Adrenal gland (tissue), 12 donors: ENCODE measurements around the gene SH3RF1. TPM values are rescaled to one million over a fixed set of nuclear protein-coding genes. Genes with fewer than 3 reads are reported as not detected.

Experiments used
- DNase-seq, 7 donors: peaks; one replicate each; pipeline ENCODE4 v3.0.0-alpha.2; 2019 to 2020
- H3K27ac ChIP-seq, 5 donors: fragments of 200-600 bp; sonication (generic) in 4 of 5; 1 replicate in 3 of 5; 2 replicates in 2 of 5; pipeline versions ENCODE4 v1.5.1 to v1.8.0; 2016 to 2020; ENCODE audit warnings: mild to moderate bottlenecking in 1 of 5
- H3K27me3 ChIP-seq: fragments of 200-600 bp; 2 replicates; pipeline ENCODE4 v1.8.0; 2021
- H3K36me3 ChIP-seq, 2 donors: fragments of 200-600 bp; replicated peaks in 1 of 2; 1 replicate in 1 of 2; 2 replicates in 1 of 2; pipeline versions ENCODE4 v1.5.1 to v1.8.0; 2018 to 2022
- H3K4me1 ChIP-seq, 2 donors: fragments of 200-600 bp; replicated peaks in 1 of 2; 1 replicate in 1 of 2; 2 replicates in 1 of 2; pipeline versions ENCODE4 v1.5.1 to v1.8.0; 2018 to 2021
- H3K4me3 ChIP-seq, 4 donors: fragments of 200-600 bp; sonication (generic) in 3 of 4; one replicate each; pipeline ENCODE4 v1.5.1; 2016 to 2018
- H3K9me3 ChIP-seq, 3 donors: fragments of 200-600 bp; sonication (generic) in 1 of 3; replicated peaks in 1 of 3; 1 replicate in 2 of 3; 2 replicates in 1 of 3; pipeline versions ENCODE4 v1.5.1 to v1.8.0; 2016 to 2021
- CTCF ChIP-seq, 6 experiments: fragments of 450-650 bp in 4 of 6; fragments of 200-600 bp in 2 of 6; sonication (generic) in 1 of 6; IDR thresholded peaks; 1 replicate in 5 of 6; 2 replicates in 1 of 6; pipeline versions ENCODE4 v1.5.1 to v1.8.0; 2016 to 2021; ENCODE audit warnings: antibody characterized with exemption in 6 of 6, mild to moderate bottlenecking in 2 of 6, moderate library complexity in 1 of 6
- POLR2A ChIP-seq, 2 donors: fragments of 450-650 bp; IDR thresholded peaks; one replicate each; pipeline ENCODE4 v1.6.1; 2017; ENCODE audit warnings: antibody characterized with exemption in 2 of 2, mild to moderate bottlenecking in 2 of 2, moderate library complexity in 1 of 2
- WGBS, 4 donors: extraction: QIAGEN DNeasy Blood & Tissue Kit in 2 of 4; methylation state at CpG; one replicate each; pipeline versions ENCODE4 v1.1.5 to v1.1.7; 2013 to 2017; 5-methylcytosine and 5-hydroxymethylcytosine counted together
- intact Hi-C, 2 donors: fragments of 100-400 bp; cut with DNase I; formaldehyde crosslinking; loops; one replicate each; pipeline versions ENCODE4 v1.14.1 to v1.15.0; 2022 to 2023
- polyA plus RNA-seq, 3 donors: library from polyadenylated mRNA; stranded (reverse); fragments of 200-250 nt in 2 of 3; fragments of 350-450 nt in 1 of 3; fragmentation: Illumina TruSeq in 1 of 3; extraction: RNeasy Lipid Tissue Mini Kit (QIAGEN cat#74804) in 1 of 3; gene quantifications; one replicate each; pipeline ENCODE4 v1.2.3, GENCODE V29; 2013 to 2014
- total RNA-seq, 9 donors: library from RNA; depleted of rRNA in 4 of 9; stranded (reverse); fragments of >200 nt in 4 of 9; fragments of 120-200 nt in 1 of 9; fragmentation: NEBNext Ultra II Directional in 1 of 9; extraction: Animal tissue kit (Norgen Biotek cat#: 25700) in 1 of 9; gene quantifications; one replicate each; pipeline versions ENCODE4 v1.1.0 to v1.2.4, GENCODE V29; 2013 to 2023
- donor health status: healthy with polysubstance abuse.
- donor health status: Bipolar disorder and iron deficiency.
- donor health status: DM: yes; HTN: yes; CAD: no.
- donor health status: DM: no; HTN: no; CAD: no.
- donor health status: DM: no; HTN: no; CAD: no.
- donor health status: DM: yes; HTN: yes; CAD: no.

Gene SH3RF1
- total and polyA plus RNA-seq, 12 donors: 1.8 to 19.3 (median 8.6) TPM

GRCh38 chr4:169163947-169164668, 106.6 kb downstream of the SH3RF1 start:
- H3K36me3 ChIP-seq: no peaks in the 10 kb centered on the region
- H3K4me3 ChIP-seq: no peak overlapping the region
- peaks cover 0 to 15% of the 10 kb centered on the region in 2 donors for H3K4me1 ChIP-seq
- TF ChIP-seq CTCF (IDR thresholded peaks at IDR 0.05) (no peak), POLR2A (IDR thresholded peaks at IDR 0.05) (no peak)
- no peaks in the 10 kb centered on the region for H3K27me3 ChIP-seq
- no peak for DNase-seq
- H3K27ac ChIP-seq: no peak overlapping the region
- intact Hi-C loops: no loop called here
- H3K9me3 ChIP-seq: no peaks in the 10 kb centered on the region

- TF ChIP-seq CTCF (IDR thresholded peaks at IDR 0.05) (no peak), POLR2A (IDR thresholded peaks at IDR 0.05) (no peak)
- WGBS, 4 donors: 89 to 96% (median 93%) methylated on average over 4 of the region's 4 CpGs
- intact Hi-C loops: no loop called here
- H3K27me3 ChIP-seq: no peaks in the 10 kb centered on the region
- H3K4me3 ChIP-seq: no peak overlapping the region
- H3K36me3 ChIP-seq: no peaks in the 10 kb centered on the region
- no peaks in the 10 kb centered on the region for H3K9me3 ChIP-seq
- no peak for DNase-seq
- H3K27ac ChIP-seq: no peak overlapping the region
- H3K4me1 ChIP-seq: peaks cover 0 to 15% of the 10 kb centered on the region in 2 donors
These were observed 107.3 kb downstream of the SH3RF1 start for GRCh38 chr4:169163495-169163894.

GRCh38 chr4:169160825-169161224, 109.9 kb downstream of the SH3RF1 start:
- Histone ChIP-seq H3K27me3 (no peaks in the 10 kb centered on the region), H3K4me3 (no peak overlapping the region), H3K36me3 (no peaks in the 10 kb centered on the region), H3K9me3 (no peaks in the 10 kb centered on the region), H3K27ac (no peak overlapping the region), H3K4me1 (peaks cover 0 to 12% of the 10 kb centered on the region in 2 donors)
- TF ChIP-seq CTCF (IDR thresholded peaks at IDR 0.05) (no peak), POLR2A (IDR thresholded peaks at IDR 0.05) (no peak)
- intact Hi-C loops: no loop called here
- WGBS, 4 donors: 24 to 32% (median 27%) methylated on average over 3 of the region's 3 CpGs
- peak; percentile 24 to 78 (median 56) for DNase-seq

DNA sequence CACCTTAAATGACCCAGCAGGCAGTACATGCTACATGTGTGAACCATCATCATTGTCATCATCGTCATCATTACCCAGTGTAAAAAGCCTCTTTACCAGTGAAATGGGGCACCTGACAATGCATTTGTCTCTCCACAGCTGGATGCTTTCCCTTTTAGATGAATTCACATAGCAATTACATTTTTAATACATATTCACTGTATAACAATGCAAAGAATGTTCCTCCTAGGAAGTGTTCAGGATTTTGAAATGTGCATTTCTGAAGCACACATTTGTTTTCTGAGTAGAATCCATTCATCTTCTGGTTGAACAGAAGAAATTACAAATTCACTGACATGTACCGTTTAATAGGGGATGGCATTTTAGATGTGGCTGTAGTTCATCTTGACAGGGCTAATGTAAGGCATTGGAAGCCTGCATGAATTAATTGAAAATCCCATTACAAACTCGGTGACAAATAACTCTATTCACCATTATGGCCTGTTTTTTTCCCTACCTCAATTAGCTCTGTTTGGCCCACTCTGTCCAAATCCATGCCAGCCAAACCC, 111.1 kb downstream of the SH3RF1 start:
- TF ChIP-seq CTCF (IDR thresholded peaks at IDR 0.05) (no peak), POLR2A (IDR thresholded peaks at IDR 0.05) (no peak)
- Histone ChIP-seq H3K4me3 (no peak overlapping the region), H3K9me3 (no peaks in the 10 kb centered on the region), H3K27me3 (no peaks in the 10 kb centered on the region), H3K27ac (no peak overlapping the region), H3K36me3 (no peaks in the 10 kb centered on the region), H3K4me1 (peaks cover 0 to 12% of the 10 kb centered on the region in 2 donors)
- no peak for DNase-seq
- intact Hi-C loops: no loop called here
- 81 to 94% (median 87%) methylated on average over 3 of the region's 3 CpGs for WGBS, 4 donors
